CD14-positive monocyte (primary cell): ENCODE data around the gene MAML3. TPM values are rescaled to one million over a fixed set of nuclear protein-coding genes. Genes with fewer than 3 reads are reported as not detected.
A peak's percentile ranks its signal among the peaks of the same experiment; 100 is the strongest.

ENCODE experiments used
- DNase-seq, 3 donors: peaks; one replicate each; pipeline ENCODE4 v3.0.0-alpha.2; 2011 to 2022
- H2AFZ ChIP-seq: 2 replicates; pipeline ENCODE4 v1.6.0; 2012; ENCODE audit warnings: mild to moderate bottlenecking, low read depth, low read length, inconsistent platforms; ENCODE audit not compliant: insufficient read depth, poor library complexity, severe bottlenecking
- H3K27ac ChIP-seq, 2 donors: 1 replicate in 1 of 2; 2 replicates in 1 of 2; pipeline ENCODE4 v1.5.1; 2012 to 2013; ENCODE audit warnings: low read length in 2 of 2, control low read depth in 1 of 2, inconsistent platforms in 1 of 2, low read depth in 1 of 2, mild to moderate bottlenecking in 1 of 2
- H3K27me3 ChIP-seq, 2 donors: one replicate each; pipeline versions ENCODE4 v1.6.0 to v1.6.1; 2011 to 2013; ENCODE audit warnings: low read length in 2 of 2; ENCODE audit not compliant: control insufficient read depth in 2 of 2, insufficient read depth in 2 of 2
- H3K36me3 ChIP-seq, 2 donors: replicated peaks in 1 of 2; 1 replicate in 1 of 2; 2 replicates in 1 of 2; pipeline versions ENCODE4 v1.5.1 to v1.6.1; 2012 to 2013; ENCODE audit warnings: low read length in 2 of 2, control low read depth in 1 of 2, inconsistent platforms in 1 of 2, mild to moderate bottlenecking in 1 of 2; ENCODE audit not compliant: insufficient read depth in 2 of 2, control insufficient read depth in 1 of 2
- H3K4me1 ChIP-seq, 2 donors: 1 replicate in 1 of 2; 2 replicates in 1 of 2; pipeline versions ENCODE4 v1.5.1 to v1.6.1; 2012 to 2013; ENCODE audit warnings: low read length in 2 of 2, control low read depth in 1 of 2, inconsistent platforms in 1 of 2, mild to moderate bottlenecking in 1 of 2, moderate library complexity in 1 of 2; ENCODE audit not compliant: insufficient read depth in 2 of 2, control insufficient read depth in 1 of 2
- H3K4me2 ChIP-seq: replicated peaks from 2 replicates; pipeline ENCODE3; 2012; ENCODE audit warnings: low read length, moderate library complexity, mild to moderate bottlenecking; ENCODE audit not compliant: poor library complexity, severe bottlenecking; ENCODE audit errors: extremely low read depth
- H3K4me3 ChIP-seq, 3 experiments: fragments of 200-600 bp in 1 of 3; sonication (generic) in 1 of 3; replicated peaks in 1 of 3; 1 replicate in 2 of 3; 2 replicates in 1 of 3; pipeline ENCODE4 v1.5.1; 2011 to 2013; ENCODE audit warnings: low read length in 3 of 3, mild to moderate bottlenecking in 3 of 3, control low read depth in 2 of 3, low read depth in 2 of 3, inconsistent platforms in 1 of 3, moderate library complexity in 1 of 3
- H3K79me2 ChIP-seq: 2 replicates; pipeline ENCODE4 v1.6.0; 2012; ENCODE audit warnings: mild to moderate bottlenecking, control low read depth, inconsistent platforms, low read length, moderate library complexity; ENCODE audit not compliant: insufficient read depth
- H3K9ac ChIP-seq: 2 replicates; pipeline ENCODE4 v1.6.0; 2017; ENCODE audit warnings: low read length, mild to moderate bottlenecking; ENCODE audit not compliant: insufficient read depth, poor library complexity, severe bottlenecking
- H3K9me3 ChIP-seq, 2 donors: replicated peaks in 1 of 2; 1 replicate in 1 of 2; 2 replicates in 1 of 2; pipeline versions ENCODE4 v1.5.1 to v1.6.1; 2012 to 2013; ENCODE audit warnings: low read length in 2 of 2, control low read depth in 1 of 2; ENCODE audit not compliant: control insufficient read depth in 1 of 2, insufficient read depth in 1 of 2
- H4K20me1 ChIP-seq: 2 replicates; pipeline ENCODE4 v1.6.0; 2012; ENCODE audit warnings: mild to moderate bottlenecking, low read length, control low read depth, moderate library complexity; ENCODE audit not compliant: insufficient read depth
- H3K27ac Mint-ChIP-seq, 7 donors: one replicate each; pipeline ENCODE4 v1.8.0; 2020; ENCODE audit warnings: mild to moderate bottlenecking in 7 of 7, mixed read lengths in 7 of 7, moderate library complexity in 6 of 7, inconsistent platforms in 2 of 7
- H3K27me3 Mint-ChIP-seq, 3 donors: one replicate each; pipeline ENCODE4 v1.8.0; 2021 to 2022; ENCODE audit warnings: low read depth in 3 of 3, mild to moderate bottlenecking in 3 of 3, mixed read lengths in 3 of 3, moderate library complexity in 3 of 3, inconsistent platforms in 1 of 3
- H3K36me3 Mint-ChIP-seq, 2 donors: one replicate each; pipeline ENCODE4 v1.8.0; 2020; ENCODE audit warnings: mixed read lengths in 2 of 2, inconsistent platforms in 1 of 2, mild to moderate bottlenecking in 1 of 2
- H3K4me1 Mint-ChIP-seq: one replicate; pipeline ENCODE4 v1.8.0; 2020; ENCODE audit warnings: mild to moderate bottlenecking, mixed read lengths
- H3K4me3 Mint-ChIP-seq, 2 donors: one replicate each; pipeline ENCODE4 v1.8.0; 2020; ENCODE audit warnings: mild to moderate bottlenecking in 2 of 2, mixed read lengths in 2 of 2, moderate library complexity in 1 of 2
- H3K9me3 Mint-ChIP-seq, 7 donors: one replicate each; pipeline ENCODE4 v1.8.0; 2020 to 2022; ENCODE audit warnings: mixed read lengths in 7 of 7, mild to moderate bottlenecking in 6 of 7, moderate library complexity in 6 of 7, inconsistent platforms in 2 of 7
- CTCF ChIP-seq: fragments of 200-600 bp; IDR thresholded peaks from one replicate; pipeline ENCODE4 v1.8.0; 2022; ENCODE audit warnings: antibody characterized with exemption, mild to moderate bottlenecking
- WGBS: methylation state at CpG from one replicate; pipeline ENCODE4 v1.1.5; 2013; ENCODE audit warnings: missing lambda C conversion rate; ENCODE audit not compliant: insufficient coverage; 5-methylcytosine and 5-hydroxymethylcytosine counted together
- intact Hi-C, 2 donors: fragments of 100-400 bp; cut with micrococcal nuclease; formaldehyde crosslinking; loops; one replicate each; pipeline versions ENCODE4 v1.15.0 to v1.15.1; 2023
- polyA plus RNA-seq, 3 donors: library from polyadenylated mRNA; depleted of rRNA in 1 of 3; unstranded in 2 of 3; stranded (reverse) in 1 of 3; fragments of 300-500 nt in 2 of 3; fragments of >200 nt in 1 of 3; fragmentation: Illumina TruSeq in 2 of 3; gene quantifications; 1 replicate in 2 of 3; 2 replicates in 1 of 3; pipeline ENCODE4 v1.2.3, GENCODE V29; 2012 to 2021

Gene MAML3
- polyA plus RNA-seq, 3 donors, result 1.5 to 6.5 (median 2.3) TPM

- peaks cover 0 to 2% (median 0%) of the 10 kb centered on the region in 7 donors for H3K9me3 Mint-ChIP-seq
- Histone ChIP-seq H3K79me2 (peaks cover 3% of the 10 kb centered on the region), H3K4me2 (no peak overlapping the region), H3K4me1 (peaks cover 25 to 33% of the 10 kb centered on the region in 2 donors), H3K27me3 (no peaks in the 10 kb centered on the region), H3K9me3 (no peaks in the 10 kb centered on the region), H3K36me3 (no peaks in the 10 kb centered on the region), H2AFZ (no peak overlapping the region), H3K4me3 (no peak overlapping the region), H4K20me1 (no peaks in the 10 kb centered on the region), H3K27ac (no peak overlapping the region), H3K9ac (no peak overlapping the region)
- intact Hi-C loops, result no loop called here
- DNase-seq, result no peak
- no peak for TF ChIP-seq CTCF
- WGBS, result 80% methylated on average over 3 of the region's 13 CpGs
- peaks cover 31% of the 10 kb centered on the region for H3K4me1 Mint-ChIP-seq
- H3K36me3 Mint-ChIP-seq, result peaks cover 2 to 10% of the 10 kb centered on the region in 2 donors
- H3K27me3 Mint-ChIP-seq, result peaks cover 0 to 2% (median 0%) of the 10 kb centered on the region in 3 donors
- H3K4me3 Mint-ChIP-seq, result no peak overlapping the region
- peak overlapping the region in 1 of 7 donors; percentile 53 for H3K27ac Mint-ChIP-seq
These were observed 287.6 kb downstream of the MAML3 start for GRCh38 chr4:139866276-139866962.

GRCh38 chr4:139865537-139865936, 288.4 kb downstream of the MAML3 start:
- no peak for DNase-seq
- H3K4me2 ChIP-seq, result no peak overlapping the region
- intact Hi-C loops, result no loop called here
- no peak overlapping the region for H3K27ac ChIP-seq
- H3K27me3 Mint-ChIP-seq, result peaks cover 0 to 2% (median 1%) of the 10 kb centered on the region in 3 donors
- H3K4me1 ChIP-seq, result peaks cover 20 to 25% of the 10 kb centered on the region in 2 donors
- peaks cover 3% of the 10 kb centered on the region for H3K79me2 ChIP-seq
- H3K27ac Mint-ChIP-seq, result no peak overlapping the region
- no peaks in the 10 kb centered on the region for H4K20me1 ChIP-seq
- no peaks in the 10 kb centered on the region for H3K27me3 ChIP-seq
- H3K9ac ChIP-seq, result no peak overlapping the region
- H2AFZ ChIP-seq, result no peak overlapping the region
- H3K36me3 ChIP-seq, result no peaks in the 10 kb centered on the region
- H3K4me1 Mint-ChIP-seq, result peaks cover 22% of the 10 kb centered on the region
- no peaks in the 10 kb centered on the region for H3K9me3 Mint-ChIP-seq
- no peak overlapping the region for H3K4me3 ChIP-seq
- TF ChIP-seq CTCF, result no peak
- peaks cover 6 to 15% of the 10 kb centered on the region in 2 donors for H3K36me3 Mint-ChIP-seq
- H3K9me3 ChIP-seq, result no peaks in the 10 kb centered on the region
- H3K4me3 Mint-ChIP-seq, result no peak overlapping the region
- 98% methylated on average over 4 of the region's 5 CpGs for WGBS
